HG03135 (cell line): ENCODE results near the gene DCUN1D4.

Experiments
- ATAC-seq: cut with Tn5 transposase; IDR thresholded peaks from one replicate; pipeline ENCODE4 v1.9.1; 2021; ENCODE audit warnings: mild to moderate bottlenecking, moderate library complexity; ENCODE audit not compliant: unreplicated experiment

The DCUN1D4 gene

DNA sequence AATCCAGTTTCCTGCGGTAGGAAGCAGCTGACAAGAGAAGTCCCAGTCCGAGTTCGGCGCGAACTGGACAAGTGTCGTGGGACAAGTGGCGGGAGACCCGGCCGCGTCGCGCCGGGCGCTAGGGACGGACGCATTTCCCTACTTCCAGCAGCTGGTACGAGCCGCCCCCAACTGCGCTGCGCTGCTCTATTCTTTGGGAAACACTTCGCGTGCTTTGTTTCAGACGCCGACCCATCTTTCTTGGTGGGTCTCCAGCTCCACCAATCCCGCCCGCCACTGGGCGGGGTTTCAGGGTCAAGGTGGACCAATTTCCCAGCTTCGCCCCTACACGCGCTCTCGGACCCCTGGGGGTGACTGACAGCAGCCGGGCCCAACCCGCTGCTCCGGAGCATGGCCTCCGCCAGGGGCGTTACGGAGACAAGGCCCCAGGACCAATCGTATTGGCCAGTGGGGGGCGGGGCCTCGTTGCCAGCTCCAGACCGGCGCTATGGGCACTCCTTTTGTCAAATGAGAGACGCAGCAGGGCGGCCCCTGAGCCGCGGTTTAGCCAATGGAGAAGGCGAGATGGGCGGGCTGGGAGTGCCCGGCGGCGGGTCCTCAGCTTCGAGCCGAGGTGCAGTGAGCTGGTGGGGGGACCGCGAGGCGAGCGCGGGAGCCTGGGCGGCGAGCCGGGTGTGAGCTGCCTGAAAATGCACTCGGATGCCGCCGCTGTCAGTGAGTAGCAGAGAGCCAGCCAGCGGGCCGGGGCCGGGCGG is at the start of gene DCUN1D4:
DCUN1D4 (plus strand) TSS at position 600 of the 755 bp plus-strand sequence; CDS start at position 690, 90 bp downstream.
- peak; percentile 95 for ATAC-seq

DNA sequence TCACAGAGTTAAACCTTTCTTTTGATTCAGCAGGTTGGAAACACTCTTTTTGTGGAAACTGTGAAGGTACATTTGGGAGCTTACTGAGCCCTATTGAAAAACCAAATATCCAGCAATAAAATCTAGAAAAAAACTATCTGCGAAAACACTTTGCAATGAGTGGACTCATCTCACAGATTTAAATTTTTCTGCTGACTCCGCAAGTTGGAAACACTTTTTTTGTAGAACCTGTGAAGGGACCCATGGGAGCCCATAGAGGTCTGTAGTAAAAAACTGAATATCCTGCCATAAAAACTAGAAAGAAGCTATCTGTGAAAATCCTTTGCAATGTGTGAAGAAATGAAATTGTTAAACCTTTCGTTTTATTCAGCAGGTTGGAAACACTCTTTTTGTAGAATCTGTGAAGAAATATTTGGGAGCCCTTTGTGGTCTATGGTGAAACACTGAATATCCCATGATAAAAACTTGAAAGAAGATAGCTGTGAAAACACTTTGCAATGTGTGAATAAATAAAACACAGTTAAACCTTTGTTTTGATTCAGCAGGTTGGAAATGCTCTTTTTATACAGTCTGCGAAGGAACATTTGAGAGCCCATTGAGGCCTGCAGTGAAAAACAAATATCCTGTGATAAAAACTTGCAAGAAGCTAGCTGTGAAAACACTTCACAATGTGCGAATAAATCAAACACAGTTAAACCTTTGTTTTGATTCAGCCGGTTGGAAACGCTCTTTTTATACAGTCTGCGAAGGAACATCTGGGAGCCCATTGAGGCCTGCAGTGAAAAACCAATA is 22.3 kb upstream of the DCUN1D4 start:
- no peak for ATAC-seq

DNA sequence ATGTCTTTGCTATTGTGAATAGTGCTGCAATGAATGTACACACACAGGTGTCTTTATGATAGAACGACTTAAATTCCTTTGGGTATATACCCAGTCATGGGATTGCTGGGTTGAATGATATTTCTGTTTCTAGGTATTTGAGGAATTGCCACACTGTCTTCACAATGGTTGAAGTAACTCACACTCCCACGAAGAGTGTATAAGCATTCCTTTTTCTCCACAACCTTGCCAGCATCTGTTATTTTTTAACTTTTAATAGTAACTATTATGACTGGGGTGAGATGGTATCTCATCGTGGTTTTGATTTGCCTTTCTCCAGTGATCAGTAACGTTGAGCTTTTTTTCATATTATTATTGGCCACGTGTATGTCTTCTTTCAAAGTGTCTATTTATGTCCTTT is 17.6 kb upstream of the DCUN1D4 start:
- ATAC-seq, result no peak

DNA sequence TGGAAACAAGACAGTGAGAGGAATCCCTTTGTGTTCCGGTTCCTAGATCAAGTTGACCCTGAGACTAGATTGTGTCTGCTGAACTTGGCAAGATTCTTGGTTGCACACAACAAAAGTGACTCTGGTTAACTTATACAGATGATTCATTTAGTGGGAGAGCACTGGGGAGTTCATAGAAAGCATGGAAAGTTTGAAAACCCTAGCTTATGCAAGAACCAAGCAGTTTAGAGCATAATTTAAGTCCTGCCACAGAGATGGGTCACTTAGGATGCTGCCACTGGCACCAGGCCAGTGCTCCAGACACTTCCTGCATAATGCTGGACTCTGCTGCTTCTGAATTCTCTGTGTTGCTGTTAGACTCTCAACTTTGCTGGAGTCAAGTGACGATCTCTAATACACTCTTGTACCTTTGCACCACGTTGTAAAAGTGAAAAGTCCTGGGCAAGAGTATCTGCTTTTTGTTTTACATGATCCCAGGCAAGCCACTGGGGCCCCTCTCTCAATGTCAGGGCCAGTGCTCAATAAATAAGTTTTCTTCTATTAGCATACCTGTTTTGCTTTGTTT is 12.7 kb upstream of the DCUN1D4 start:
- no peak for ATAC-seq

DNA sequence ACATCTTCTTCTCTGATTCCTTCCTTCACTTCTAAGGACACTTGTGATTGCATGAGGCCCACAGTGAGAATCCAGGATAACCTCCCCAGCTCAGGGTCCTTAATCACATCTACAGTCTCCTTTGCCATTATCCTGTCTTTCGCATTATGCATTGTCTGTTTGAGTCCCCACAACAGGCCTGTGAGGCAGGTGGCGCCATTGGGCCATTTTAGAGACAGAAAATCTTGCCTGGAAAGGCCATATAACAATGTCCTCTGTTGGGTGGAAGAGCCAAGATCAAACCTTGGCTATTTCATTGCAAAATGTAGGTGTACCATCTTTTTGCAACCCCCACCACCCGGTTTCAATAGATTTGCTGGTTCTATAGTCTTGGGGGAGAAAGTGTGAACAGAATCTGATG is 11.8 kb upstream of the DCUN1D4 start:
- no peak for ATAC-seq

DNA sequence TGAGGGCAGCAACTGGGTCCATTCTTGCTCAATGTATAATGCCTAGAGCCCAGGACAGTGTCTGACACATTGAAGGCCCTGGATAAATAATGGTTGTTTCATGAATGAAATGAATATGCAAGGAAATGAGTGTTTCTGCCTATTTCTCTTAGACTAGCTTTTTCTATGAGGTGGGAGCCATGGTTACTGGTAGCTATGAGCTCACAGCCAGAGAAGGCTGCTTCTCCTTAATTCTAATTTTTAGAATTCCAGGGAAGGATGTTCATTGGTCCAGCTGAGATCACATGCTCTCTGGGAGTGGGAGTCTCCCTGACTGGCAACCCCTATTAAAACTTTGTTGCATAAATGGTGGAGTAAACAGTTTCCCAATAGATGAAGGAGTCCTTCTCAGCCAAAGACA is 9.7 kb upstream of the DCUN1D4 start:
- ATAC-seq, result no peak

DNA sequence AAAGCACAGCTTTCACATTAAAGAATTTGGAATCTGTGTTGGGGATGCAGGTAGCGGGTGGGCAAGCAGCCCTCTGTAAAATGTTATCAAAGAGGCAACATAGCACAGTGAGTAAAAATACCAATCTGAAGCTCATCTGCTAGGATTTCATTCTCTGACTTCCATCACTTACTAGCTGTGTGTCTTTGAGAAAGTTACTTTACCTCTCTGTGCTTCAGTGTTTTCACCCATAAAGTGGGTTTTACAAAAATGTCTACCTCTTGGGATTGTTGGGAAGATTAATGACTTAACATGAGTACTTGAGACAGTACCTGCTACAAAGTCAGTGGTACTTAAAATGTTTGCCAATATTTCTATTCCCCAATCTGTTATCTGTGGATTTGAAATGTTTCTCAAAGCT is 7.9 kb upstream of the DCUN1D4 start:
- no peak for ATAC-seq

DNA sequence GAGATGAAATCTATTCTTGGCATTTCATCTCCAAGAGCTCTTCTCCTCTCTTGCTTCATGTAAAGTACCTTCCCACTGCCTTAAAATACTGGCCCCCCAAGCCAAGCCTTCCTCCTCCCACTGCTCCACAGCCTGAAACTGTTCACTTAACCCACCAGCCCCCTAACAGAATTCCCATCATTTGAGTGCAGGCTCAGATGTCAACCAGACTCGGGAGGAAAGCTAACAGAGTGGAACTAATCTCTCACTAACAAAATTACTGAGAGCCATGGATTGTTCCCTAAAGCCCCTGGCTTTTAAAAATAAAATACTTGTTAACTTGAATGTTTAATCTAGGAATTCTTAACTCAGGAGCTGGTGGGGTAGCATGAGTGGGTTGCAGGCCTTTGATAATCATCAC is 7.1 kb upstream of the DCUN1D4 start:
- ATAC-seq, result no peak

DNA sequence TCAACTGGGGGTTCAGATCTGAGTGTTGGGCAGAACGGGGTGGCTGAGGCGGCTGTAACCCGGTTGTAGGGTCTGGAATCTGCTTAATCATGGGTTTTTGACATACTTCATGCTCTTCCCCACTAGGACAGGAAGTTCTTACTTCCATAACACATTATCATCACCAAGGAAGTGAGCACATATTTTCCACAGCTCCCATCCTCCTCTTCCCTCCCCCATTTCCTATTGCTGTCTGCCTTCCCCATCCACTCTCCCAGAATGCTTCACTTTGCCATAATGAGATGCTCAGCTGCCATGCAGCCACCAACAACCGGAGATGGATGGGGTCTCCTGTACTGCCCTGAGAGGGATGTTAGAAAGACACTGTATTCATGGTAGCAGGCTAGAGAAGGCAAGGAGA is 6.4 kb upstream of the DCUN1D4 start:
- ATAC-seq, result no peak

DNA sequence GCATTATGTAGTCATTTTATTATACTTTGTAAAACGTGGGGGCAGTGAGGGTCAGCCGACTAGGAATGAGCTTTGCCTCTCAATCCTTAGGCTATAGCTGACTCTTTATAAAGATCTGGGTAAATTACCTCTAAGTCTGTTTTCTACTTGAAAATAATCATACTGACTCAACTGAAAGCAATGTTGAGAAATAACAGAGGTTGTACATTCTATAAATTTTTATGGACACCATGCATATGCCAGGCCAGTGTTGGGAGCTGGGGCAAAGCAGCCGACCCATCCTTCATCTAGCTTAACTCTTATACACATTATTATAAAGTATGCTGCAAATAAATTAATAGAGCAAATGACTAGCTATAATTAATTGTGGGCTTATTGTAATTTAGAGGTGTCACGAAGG is 2.2 kb upstream of the DCUN1D4 start:
- ATAC-seq, result no peak

DNA sequence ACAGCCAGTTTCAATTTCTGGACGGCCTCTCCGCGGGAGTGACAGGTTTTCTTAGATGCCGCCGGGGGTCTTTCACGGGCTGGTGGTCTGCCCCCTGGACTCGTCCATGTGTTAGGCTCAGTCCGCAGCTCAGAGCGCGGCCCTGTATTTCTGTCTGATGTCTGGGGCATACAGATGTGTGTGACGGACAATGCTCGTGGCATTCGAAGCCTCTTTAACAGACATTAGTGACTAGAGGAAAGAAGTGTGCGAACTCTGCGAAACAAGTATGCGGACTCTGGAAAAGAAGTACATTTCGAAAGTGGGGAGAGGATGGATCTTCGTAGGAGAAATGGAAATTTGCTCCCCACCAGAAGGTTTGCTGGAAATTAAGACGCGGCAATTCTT is 793 bp upstream of the DCUN1D4 start:
- no peak for ATAC-seq

DNA sequence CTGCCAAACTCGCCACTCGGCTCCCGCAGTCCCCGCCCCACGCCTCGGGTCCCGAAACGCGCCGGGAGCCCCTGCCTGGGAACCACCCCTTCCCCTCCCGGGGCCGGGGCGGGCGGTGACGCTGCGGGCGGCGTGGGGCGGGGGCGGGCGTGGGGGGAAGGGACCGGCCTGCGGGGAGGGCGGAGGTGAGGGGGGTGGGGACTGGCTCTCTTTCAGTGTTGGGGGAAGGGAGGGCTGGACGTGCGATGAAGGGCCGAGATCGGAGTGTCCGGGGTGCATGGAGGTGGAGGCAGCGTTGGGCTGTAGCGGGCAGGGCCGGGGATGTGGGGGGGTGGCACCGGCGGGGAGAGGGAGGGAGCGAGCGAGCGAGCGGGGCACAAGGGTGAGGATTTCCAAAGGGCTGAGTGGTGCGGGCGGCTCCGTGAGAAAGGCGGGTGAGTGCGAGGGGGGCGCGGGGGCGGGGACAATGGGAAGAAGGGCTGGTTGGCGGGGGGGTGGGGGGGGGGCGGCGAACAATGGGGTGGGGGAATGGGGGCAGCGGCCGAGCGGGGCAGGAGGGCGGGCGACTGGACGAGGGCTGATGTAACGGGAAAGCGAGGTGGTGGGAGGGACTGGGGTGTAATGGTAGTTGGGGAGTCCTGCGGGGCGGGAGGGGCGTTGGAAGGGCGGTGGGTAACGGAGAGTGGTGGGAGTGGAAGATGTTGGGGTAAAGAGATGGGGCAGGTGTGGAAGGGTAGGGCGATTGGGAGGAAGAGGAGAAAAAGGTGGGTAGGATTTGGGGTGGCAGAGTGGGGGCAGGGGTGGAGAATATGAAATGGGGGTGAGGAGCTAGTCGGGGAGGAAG is 578 bp downstream of the DCUN1D4 start:
- ATAC-seq, result no peak

DNA sequence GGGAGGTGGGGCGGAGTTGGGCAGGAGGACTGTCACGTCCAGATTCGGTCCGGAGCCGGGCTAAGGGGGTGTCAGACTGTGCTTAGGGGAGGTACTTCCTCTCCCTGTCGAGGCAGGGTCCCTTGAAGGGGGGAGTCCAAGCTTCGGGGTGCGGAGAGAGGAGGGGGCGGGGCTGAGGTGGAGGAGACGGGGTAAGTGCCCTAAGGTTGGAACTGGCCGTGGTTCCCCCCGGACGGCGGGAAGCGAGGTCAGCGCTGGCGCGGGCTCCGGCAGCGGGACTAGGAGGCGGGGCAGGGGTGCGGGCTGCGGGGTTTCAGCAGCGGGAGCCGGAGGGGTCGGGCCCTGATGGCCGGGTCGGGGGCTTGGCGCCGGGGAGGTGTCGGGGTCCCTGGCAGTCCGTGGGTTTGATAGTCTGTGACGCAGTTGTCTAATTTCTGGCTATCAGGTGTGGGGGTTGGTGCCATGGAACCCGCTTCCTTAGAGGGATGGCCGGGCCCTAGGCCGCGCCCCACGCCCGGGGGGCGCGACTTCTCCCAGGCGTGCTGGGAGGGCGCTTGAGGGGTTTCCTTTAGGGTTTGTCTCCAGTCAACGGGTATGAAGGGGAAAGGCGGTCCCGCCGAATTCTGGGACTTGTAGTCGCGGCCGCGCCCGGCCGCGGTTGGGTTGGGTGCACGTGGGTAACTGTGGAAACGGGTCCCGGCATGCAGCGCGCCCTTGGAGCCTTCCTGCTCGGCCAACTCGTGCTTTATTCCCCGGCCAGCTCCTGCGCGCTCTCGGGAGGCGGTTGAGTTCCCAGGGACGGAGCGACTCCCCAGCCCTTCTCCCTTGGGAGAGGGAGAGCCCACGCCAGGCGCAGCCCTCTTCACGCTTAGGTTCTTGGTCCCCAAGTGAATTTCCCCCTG is 1.5 kb downstream of the DCUN1D4 start:
- ATAC-seq, result peak; percentile 42

DNA sequence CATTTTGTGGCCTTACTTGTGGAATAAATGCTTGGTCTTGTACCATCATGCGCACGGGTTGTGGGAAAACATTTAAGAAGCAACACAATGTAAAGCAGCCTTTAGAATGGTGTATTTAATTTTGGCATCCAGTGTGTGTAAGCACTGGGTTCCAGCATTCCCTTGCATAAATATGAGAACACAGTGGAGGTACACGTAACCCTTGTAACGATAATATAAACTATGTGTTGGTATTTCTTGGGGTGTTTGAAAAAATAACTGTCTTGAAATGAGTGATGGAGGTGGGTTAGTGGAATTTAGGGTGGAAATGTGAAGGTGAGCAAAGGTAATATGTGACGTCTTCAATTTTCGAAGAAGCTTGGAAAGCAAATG is 2.1 kb downstream of the DCUN1D4 start:
- no peak for ATAC-seq

DNA sequence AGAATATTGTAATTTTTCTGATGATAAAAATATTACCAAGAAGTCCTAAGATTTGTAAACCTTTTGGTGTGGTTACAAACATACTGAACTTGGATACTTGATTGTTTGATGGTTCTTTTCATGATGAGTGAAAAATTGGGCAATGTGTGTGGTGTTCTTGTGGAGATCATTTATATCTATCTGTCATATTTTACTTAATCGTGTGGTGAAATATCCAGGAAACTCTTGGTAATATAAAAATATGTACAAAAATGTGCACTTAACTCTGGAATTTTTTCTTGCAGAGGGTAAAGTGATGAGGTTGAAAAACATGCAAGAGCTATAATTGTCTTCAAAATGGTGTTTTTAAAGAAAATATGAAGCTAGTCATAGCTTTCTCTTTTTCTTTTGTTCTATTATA is 2.8 kb downstream of the DCUN1D4 start:
- no peak for ATAC-seq

DNA sequence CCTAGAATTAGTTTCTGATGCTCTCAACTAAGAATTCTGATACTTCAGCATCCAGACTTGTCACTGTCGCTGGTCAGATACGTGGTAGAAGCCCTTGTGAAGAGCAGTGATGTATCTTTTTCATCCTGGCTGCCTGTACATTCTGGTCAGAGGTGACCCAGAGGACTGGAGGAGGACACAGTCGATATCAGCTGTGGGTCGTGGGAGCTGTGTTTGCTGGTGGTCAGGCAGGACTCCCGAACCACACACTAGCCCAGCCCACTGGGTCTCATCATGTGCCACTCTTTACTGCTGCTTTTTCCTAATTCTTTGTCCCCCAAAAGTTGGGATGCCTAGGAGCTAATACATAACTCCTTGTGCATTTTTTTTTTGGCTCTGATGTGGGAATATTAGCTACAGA is 6.5 kb downstream of the DCUN1D4 start:
- no peak for ATAC-seq

DNA sequence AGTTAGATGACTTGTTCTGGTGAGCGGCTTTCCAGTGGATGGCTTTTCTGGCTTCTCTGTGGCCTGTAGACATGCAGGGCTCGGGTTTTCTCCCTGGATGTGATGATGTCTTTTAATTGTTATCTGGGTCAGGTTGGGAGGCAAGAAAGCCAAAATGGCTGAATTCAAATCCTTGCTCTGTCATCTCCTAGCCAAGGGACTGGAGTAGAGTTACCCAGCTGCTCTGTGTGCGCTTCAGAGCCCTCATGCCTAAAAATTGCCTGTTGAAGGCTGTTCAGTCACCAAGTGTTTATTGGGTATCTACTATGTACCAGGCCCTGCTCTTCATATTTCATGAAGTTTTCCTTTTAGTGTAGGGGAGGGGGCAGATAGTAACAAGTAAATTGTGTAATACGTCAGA is 7.3 kb downstream of the DCUN1D4 start:
- ATAC-seq, result no peak

DNA sequence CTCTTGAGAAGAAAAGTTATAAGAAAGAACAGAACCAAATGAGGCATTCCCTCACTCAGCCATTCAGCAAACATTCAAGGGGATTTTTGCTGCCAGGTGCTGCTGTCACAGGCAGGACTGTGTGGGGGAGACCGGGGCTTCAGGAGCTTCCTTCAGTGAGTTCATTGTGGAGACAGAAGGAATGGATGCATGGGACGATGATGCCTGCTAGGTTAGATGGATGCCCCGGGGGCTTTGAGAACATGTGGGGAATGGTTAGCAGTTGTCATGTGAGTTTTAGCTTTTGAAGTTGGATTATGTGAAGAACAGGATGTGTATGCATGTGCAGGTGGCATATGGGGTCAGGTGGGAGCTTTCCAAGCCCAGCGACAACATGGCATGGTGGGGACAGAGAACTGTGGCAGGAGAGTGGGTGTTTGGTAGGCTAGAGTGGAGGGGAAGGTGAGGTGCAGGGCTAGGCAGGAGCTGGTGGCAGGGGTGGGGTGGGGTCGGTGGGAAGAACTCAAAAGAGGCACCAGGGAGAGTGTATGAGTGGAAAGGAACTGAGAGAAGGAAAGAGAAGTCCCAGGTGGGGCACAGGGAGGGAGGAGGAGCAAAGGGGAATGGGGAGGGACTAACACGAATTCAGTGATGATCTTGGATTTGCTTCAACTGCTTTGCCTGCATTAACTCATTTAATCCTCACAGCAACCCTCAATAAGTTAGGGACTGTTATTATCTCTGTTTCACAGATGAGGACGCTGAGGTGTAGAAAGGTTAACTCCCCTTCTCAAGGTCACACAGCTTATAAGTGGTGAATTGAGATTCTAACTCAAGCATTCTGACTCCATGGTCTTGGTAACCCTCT is 8.4 kb downstream of the DCUN1D4 start:
- no peak for ATAC-seq

DNA sequence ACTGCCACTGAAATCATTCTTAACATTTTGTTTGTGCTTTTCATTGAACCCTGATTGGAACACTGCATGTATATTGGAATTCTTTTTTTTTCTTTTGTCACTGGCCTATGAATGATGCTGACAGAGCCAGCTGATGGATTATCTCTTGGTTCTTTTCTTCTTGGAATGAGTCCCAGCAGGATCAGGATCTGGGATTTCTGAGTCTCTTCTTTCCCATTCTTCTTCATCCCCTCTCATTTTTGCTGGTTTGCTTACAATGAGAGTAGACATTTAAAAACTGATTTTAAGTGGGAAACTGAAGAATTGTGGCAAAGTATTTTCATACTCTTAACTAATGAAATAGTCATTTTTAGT is 9.0 kb downstream of the DCUN1D4 start:
- no peak for ATAC-seq
